ENCODE data around the gene IQCH. TPM values are rescaled to one million over a fixed set of nuclear protein-coding genes. Genes with fewer than 3 reads are reported as not detected.

The IQCH gene
- total and polyA plus RNA-seq, 2 donors from 2014 or later, result 3.2 to 7.7 TPM

DNA sequence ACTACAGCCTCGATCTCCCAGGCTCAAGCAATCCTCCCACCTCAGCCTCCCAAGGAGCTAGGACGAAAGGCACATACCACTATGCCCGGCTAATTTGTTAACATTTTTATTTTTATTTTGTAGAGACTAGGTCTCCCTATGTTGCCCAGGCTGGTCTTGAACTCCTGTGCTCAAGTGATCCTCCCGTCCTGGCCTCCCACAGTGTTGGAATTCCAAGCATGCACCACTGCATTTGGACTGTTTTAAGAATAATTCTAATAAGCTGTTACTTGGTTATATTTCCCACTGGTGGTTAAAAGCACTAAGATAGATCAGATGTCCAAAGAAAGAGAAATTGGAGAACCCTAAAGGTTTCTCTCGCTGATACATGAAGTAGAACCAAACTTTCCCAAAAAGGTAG, 3.3 kb upstream of the IQCH start:
- Histone ChIP-seq H3K4me1 (ENCODE audit: control insufficient read depth in 2 of 3, insufficient read depth in 2 of 3, low read depth in 1 of 3, low read length in 3 of 3) (peaks cover 0 to 4% (median 3%) of the 10 kb centered on the region in 3 donors), H3K4me3 (ENCODE audit: low read length in 3 of 3) (no peak overlapping the region), H3K36me3 (ENCODE audit: control insufficient read depth in 2 of 3, insufficient read depth in 3 of 3, low read length in 3 of 3) (no peaks in the 10 kb centered on the region), H3K9me3 (ENCODE audit: control insufficient read depth in 2 of 3, insufficient read depth in 1 of 3, low read length in 3 of 3) (no peaks in the 10 kb centered on the region), H3K9ac (ENCODE audit: low read length in 3 of 3) (no peak overlapping the region), H3K27me3 (ENCODE audit: control insufficient read depth, insufficient read depth, low read length) (no peaks in the 10 kb centered on the region), H3K27ac (ENCODE audit: low read depth in 2 of 2, low read length in 2 of 2) (no peak overlapping the region)
- intact Hi-C loops (cut with DNase I), result no loop called here
- TF ChIP-seq, protein P1, sequence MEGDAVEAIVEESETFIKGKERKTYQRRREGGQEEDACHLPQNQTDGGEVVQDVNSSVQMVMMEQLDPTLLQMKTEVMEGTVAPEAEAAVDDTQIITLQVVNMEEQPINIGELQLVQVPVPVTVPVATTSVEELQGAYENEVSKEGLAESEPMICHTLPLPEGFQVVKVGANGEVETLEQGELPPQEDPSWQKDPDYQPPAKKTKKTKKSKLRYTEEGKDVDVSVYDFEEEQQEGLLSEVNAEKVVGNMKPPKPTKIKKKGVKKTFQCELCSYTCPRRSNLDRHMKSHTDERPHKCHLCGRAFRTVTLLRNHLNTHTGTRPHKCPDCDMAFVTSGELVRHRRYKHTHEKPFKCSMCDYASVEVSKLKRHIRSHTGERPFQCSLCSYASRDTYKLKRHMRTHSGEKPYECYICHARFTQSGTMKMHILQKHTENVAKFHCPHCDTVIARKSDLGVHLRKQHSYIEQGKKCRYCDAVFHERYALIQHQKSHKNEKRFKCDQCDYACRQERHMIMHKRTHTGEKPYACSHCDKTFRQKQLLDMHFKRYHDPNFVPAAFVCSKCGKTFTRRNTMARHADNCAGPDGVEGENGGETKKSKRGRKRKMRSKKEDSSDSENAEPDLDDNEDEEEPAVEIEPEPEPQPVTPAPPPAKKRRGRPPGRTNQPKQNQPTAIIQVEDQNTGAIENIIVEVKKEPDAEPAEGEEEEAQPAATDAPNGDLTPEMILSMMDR (IDR thresholded peaks at IDR 0.05; ENCODE audit: borderline replicate concordance, extremely low read depth, insufficient read depth), result no peak
- no peak for FAIRE-seq
- no peak for DNase-seq

DNA sequence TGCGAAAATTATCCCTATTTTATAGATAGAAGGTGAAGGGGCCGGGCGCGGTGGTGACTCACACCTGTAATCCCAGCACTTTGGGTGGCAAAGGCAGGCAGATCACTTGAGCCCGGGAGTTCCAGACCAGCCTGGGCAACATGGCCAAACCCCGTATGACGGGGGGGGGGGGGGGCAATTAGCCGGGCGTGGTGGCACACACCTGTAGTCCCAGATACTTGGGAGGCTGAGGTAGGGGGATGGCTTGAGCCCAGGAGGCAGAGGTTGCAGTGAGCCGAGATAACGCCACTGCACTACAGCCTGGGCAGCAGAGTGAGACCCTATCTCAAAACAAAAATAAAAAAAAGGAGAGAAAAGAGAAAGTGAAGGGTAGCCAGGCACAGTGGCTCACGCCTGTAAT, 1.5 kb upstream of the IQCH start:
- Histone ChIP-seq H3K9me3 (ENCODE audit: control insufficient read depth in 2 of 3, insufficient read depth in 1 of 3, low read length in 3 of 3) (no peaks in the 10 kb centered on the region), H3K4me3 (ENCODE audit: low read length in 3 of 3) (peak overlapping the region in 2 of 3 donors; percentile 83 to 95), H3K27me3 (ENCODE audit: control insufficient read depth, insufficient read depth, low read length) (no peaks in the 10 kb centered on the region), H3K4me1 (ENCODE audit: control insufficient read depth in 2 of 3, insufficient read depth in 2 of 3, low read depth in 1 of 3, low read length in 3 of 3) (peaks cover 0 to 4% (median 3%) of the 10 kb centered on the region in 3 donors), H3K27ac (ENCODE audit: low read depth in 2 of 2, low read length in 2 of 2) (no peak overlapping the region), H3K36me3 (ENCODE audit: control insufficient read depth in 2 of 3, insufficient read depth in 3 of 3, low read length in 3 of 3) (no peaks in the 10 kb centered on the region), H3K9ac (ENCODE audit: low read length in 3 of 3) (no peak overlapping the region)
- TF ChIP-seq, protein P1 (IDR thresholded peaks at IDR 0.05; ENCODE audit: borderline replicate concordance, extremely low read depth, insufficient read depth), result no peak
- intact Hi-C loops (cut with DNase I), result no loop called here
- no peak for FAIRE-seq
- DNase-seq, result peak in 1 of 5 donors; percentile 38

DNA sequence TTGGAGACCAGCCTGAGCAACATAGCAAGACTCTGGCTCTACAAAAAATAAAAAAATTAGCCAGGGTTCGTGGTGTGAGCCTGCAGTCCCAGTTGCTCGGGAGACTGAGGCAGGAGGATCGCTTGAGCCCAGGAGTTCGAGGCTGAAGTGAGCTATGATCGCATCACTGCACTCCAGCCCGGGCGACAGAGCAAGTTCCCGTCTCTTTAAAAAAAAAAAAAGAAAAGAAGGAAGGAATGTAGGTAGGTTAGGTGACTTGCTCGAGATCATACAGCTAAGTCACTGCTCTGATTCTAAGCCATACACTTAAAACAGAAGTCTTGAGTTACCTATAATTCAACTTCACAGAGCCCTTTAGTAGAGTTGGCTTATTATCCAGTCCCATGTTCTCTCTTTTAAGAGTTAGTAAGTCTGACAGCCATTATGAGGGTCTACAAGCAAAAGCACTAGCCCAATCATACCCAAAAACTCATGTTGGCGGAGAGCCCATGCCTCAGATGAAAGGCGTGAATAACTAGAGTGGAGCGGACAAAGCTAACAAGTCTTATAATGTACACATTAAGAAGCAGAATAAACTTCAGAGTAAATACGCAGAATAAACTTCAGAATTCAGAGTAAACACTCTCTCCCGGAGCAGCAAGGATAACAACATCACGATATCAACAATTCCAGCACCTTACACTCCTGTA, 893 bp upstream of the IQCH start:
- Histone ChIP-seq H3K27ac (ENCODE audit: low read depth in 2 of 2, low read length in 2 of 2) (peak overlapping the region; percentile 83 to 86), H3K9ac (ENCODE audit: low read length in 3 of 3) (peak overlapping the region; percentile 37 to 93 (median 61)), H3K4me3 (ENCODE audit: low read length in 3 of 3) (peak overlapping the region; percentile 81 to 95 (median 83)), H3K27me3 (ENCODE audit: control insufficient read depth, insufficient read depth, low read length) (no peaks in the 10 kb centered on the region), H3K9me3 (ENCODE audit: control insufficient read depth in 2 of 3, insufficient read depth in 1 of 3, low read length in 3 of 3) (no peaks in the 10 kb centered on the region), H3K4me1 (ENCODE audit: control insufficient read depth in 2 of 3, insufficient read depth in 2 of 3, low read depth in 1 of 3, low read length in 3 of 3) (peaks cover 0 to 4% (median 3%) of the 10 kb centered on the region in 3 donors), H3K36me3 (ENCODE audit: control insufficient read depth in 2 of 3, insufficient read depth in 3 of 3, low read length in 3 of 3) (no peaks in the 10 kb centered on the region)
- TF ChIP-seq, protein P1 (IDR thresholded peaks at IDR 0.05; ENCODE audit: borderline replicate concordance, extremely low read depth, insufficient read depth), result no peak
- intact Hi-C loops (cut with DNase I), result no loop called here
- FAIRE-seq (no peak), DNase-seq (peak in 3 of 5 donors; percentile 30 to 46 (median 37))
